GM18858 (cell line): Measurements from ENCODE around the gene RITA1.

Experiments used
- ATAC-seq: cut with Tn5 transposase; IDR thresholded peaks from one replicate; pipeline ENCODE4 v1.9.1; 2021; ENCODE audit not compliant: unreplicated experiment

RITA1 gene

DNA sequence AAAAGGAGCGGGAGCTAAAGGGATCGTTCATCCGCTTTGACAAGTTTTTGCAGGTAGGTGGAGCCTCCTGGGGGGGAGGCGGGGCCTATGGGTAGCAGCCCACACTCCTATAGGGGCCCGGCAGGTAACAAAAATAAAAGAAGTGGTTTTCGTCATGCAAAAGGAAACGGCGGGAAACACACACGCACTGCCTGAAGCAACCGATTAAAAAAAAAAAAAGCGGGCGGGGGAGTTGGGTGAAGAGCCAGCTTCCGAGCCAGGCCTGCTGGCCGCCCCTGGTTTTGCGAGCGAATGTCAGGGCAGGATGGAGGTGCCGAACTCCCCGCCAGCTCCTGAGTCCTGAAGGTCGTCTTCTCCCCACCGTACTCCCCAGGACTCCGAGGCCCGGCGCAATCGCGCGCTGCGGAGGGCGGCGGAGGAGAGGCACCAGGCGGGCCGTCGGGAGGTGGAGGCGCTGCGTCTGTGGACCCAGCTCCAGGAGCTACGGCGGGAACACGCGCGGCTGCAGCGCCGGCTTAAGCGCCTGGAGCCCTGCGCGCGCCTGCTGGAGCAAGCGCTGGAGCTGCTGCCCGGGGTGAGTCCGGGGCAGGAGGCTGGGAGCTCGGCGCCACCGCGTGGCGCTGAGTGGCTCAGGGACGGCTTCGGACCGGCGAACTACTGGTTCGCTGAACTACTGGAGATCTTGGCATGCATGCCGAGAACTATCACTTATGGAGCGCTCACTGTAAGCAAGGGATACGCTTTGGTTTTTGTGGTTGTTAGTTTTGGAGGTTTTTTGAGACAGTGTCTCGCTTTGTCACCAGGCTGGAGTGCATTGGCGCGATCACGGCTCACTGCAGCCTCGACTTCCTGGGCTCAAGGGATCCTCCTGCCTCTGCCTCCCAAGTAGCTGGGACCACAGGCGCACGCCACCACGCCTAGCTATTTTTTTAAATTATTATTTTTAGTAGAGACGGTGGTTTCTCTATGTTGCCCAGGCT lies 32.4 kb upstream of the RITA1 start:
- ATAC-seq = no peak

DNA sequence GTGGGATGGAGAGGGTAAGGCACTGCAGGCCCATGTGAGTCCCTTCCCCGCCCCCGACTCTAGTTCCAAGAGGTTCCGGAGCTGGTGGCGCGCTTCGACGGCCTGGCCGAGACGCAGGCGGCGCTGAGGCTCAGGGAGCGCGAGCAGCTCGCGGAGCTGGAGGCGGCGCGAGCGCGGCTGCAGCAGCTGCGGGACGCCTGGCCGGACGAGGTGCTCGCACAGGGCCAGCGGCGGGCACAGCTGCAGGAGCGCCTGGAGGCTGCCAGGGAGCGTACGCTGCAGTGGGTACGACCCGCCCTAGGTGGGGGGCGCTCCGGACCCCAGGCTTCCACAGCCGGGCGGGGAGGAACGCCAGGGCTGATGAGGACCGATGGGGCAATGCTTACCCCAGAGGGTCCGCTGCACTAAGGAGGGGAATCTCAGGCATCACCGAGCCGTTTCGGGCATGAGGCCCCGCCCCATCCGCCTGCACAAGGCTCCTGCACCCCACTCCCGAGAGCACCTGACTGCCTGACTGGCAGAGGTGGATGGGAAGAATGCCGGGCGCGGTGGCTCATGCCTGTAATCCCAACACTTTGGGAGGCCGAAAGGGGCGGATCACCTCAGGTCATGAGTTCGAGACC lies 31.1 kb upstream of the RITA1 start:
- no peak for ATAC-seq

DNA sequence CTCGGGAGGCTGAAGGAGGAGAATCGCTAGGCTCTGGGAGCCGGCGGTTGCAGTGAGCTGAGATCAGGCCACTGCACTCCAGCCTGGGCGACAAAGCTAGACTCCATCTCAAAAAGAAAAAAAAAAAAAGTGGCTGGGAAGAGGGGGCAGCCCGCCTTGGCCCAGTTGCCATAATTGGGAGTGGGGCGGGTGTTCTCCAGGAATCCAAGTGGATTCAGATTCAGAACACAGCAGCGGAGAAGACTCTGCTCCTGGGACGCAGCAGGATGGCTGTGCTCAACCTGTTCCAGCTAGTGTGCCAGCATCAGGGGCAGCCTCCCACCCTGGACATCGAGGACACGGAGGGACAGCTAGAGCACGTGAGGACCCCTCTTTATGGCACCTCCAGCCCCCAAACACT lies 30.5 kb upstream of the RITA1 start:
- ATAC-seq = no peak

DNA sequence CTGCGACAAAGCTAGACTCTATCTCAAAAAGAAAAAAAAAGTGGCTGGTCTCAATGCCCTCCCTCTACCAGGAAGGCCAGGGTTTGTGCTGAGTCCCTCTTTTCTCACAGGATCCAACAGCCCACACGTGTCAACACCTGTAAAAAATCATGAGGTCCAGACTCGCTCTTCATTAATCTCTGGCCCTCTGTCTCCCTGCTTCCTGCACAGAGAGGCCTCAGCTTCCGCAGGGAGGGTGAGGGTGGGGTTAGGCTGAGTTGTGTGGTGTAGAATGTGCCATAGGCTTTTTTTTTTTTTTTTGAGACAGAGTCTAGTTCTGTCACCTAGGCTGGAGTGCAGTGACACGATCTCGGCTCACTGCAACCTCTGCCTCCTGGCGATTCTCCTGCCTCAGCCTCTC lies 29.9 kb upstream of the RITA1 start:
- ATAC-seq = no peak

DNA sequence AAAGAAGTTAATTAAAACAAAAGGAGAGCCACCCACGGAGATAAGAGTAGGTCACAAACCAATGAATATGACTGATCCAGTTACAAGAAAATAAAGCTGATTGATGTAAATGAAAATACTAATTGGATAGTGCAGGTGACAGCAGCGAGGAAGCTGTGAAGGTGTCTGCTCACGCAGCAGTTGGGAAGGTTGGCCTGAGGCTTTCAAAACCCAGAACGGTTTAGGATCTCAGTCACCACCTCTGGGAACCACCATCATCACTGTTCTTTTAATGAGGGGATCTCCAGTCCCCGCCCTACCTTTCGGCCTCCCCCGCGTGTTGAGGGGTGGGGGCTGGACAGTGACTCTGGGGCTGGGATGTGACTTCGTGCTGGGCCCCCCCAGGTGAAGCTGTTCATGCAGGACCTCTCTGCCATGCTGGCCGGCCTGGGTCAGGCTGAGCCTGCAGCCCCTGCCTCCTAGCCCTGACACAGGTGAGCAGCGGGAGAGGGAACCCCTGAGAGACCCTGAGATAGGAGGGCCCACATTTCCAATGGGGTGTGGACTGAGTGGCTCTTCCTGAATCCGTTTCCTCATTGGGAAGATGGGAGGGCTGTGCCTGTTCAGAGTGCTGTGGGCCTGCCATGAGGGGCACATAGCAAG lies 28.2 kb upstream of the RITA1 start:
- no peak for ATAC-seq

DNA sequence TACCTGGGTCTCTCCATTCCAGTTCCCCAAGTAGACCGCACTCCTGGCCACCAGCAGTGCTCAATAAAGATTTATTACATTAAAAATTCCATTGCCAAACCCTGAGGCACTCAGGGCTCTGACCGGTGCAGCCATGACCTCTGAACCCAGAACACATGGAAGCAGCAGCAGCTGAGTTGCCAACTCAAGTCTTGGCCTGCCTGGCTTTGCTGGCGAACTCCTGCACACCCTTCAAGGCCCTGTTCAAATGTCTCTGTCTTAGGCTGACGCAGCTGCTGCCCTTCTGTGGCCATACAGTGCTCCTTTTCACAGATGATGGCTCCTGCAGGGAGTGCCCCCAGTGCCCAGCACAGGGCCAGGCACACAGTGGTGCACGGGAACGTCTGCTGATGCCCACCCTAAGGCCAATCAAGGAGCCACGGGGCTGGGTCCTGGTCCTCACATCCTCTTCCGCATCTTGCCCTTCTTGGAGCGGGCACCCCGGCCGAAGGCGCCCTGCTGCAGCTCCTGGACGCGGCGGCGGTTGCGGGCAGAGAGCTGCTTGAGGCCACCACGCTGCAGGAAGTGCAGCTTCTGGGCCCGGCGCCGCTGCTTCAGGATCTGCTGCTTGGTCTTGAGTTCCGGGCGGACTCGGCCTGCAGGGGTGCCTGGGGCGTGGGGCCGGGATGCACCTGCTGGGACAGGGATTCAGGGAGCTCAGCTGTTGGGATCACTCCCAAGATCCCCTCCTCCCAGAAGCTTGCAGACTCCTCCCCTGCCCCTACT lies 26.9 kb upstream of the RITA1 start:
- ATAC-seq = no peak

DNA sequence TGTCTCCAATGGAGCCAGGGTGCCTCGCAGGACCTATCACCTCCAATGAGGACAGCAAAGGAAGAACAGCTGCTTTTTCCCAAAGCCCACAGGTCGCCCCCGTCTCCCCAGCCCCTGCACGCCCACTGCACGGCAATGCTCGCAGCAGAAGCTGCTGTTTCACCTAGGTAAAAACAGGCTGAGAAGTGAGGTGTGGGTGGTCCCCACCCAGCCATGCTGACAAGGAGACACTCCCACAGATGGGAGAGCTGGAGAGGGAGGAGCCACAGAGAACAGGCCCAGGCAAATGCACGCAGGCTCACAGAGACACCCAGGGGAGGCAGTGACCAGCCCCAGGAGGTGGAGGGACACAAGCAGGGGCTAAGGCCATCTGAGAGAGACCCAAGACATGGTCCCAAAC lies 25.6 kb upstream of the RITA1 start:
- ATAC-seq = no peak

DNA sequence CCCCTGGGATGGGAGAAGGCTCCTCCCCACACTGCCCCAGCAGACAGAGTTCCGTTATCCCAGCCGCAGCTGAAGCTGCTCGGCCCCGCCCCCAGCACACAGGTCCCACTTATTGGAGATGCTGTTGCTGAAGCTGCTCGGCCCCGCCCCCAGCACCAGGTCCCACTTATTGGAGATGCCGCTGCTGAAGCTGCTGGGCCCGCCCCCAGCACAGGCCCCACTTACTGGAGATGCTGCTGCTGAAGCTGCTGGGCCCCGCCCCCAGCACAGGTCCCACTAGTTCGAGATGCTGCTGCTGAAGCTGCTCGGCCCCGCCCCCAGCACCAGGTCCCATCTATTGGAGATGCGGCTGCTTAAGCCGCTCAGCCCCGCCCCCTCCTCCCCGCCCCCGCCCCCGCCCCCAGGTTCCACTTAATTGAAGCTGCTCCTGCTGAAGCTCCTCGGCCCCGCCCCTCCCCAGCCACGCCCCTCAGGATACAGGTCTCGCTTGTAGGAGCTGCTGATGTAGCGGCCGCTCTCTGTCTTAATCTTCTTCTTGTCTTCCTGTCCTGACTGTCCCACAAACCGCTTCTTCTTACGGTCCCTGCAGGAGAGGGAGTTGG lies 24.0 kb upstream of the RITA1 start:
- ATAC-seq = no peak

DNA sequence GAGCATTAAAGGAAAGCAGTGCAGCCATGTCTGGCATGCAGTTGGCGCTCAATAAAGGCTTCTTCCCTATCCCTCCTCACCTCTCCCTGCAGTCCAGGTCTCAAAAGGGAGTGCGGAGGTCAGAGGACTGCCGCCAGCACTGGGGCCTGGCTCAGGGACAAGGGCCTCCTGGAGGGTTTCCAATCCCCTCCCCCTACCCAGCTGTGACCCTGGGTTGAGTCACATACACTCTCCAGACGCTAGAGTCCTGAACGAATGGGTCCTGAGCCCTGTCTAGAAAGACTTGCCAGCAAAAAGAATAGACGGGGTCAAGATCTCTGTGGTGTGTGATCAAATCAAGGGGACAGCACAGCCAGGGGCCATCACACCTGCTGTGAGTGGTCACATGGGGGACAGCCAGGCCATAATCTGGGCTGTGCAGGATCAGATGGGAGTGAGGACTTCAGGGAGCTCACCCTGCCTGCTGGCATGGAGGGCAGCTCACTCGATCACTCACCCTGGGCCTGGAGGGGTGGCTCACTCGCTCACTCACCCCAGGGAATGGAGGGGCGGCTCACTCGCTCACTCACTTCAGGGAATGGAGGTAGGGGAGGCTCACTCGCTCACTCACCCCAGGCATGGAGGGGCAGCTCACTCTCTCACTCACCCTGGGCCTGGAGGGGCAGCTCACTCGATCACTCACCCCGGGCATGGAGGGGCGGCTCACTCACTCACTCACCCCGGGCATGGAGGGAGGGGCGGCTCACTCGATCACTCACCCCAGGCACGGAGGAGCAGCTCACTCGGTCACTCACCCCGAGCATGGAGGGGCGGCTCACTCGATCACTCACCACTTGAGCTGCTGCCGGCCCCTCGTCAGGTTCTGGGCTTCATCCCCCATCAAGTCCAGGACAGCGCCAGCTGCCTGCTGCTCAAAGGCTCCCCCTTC lies 23.2 kb upstream of the RITA1 start:
- ATAC-seq = no peak

DNA sequence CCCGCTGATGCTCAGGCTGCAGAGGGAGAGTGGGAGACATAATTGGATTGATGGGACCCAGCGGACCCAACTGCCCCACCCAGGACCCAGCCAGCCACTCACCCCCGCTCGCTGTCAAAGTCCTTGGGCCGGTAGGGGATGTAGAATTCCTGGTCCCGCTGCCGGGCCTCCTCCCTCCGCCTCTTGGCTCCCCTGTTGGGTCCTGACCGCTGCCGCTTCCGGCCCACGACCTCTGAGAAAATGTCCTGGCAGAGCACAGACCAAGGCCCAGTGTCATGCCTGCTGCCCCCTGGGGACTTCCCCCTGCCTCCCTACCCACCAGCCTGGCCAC lies 22.5 kb upstream of the RITA1 start:
- no peak for ATAC-seq

DNA sequence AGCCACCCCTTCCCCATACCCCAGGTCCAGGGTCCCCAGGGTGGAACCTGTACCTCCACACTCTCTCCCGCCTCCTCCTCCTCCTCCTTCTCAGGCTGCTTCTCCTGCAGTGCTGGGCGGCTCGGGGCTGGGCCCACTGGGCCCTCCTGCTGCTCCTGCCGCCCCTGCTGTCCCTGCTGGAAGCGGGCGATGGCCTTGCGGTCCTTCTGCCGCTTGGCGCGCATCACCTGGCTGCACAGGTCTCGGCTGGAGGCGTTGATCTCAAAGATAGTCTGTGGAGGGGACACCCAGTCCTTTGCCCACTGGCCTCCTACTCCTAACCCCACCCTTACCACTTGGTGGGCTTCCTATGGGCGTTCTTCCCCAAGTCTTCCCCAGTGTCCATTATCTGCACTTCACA lies 21.5 kb upstream of the RITA1 start:
- no peak for ATAC-seq

DNA sequence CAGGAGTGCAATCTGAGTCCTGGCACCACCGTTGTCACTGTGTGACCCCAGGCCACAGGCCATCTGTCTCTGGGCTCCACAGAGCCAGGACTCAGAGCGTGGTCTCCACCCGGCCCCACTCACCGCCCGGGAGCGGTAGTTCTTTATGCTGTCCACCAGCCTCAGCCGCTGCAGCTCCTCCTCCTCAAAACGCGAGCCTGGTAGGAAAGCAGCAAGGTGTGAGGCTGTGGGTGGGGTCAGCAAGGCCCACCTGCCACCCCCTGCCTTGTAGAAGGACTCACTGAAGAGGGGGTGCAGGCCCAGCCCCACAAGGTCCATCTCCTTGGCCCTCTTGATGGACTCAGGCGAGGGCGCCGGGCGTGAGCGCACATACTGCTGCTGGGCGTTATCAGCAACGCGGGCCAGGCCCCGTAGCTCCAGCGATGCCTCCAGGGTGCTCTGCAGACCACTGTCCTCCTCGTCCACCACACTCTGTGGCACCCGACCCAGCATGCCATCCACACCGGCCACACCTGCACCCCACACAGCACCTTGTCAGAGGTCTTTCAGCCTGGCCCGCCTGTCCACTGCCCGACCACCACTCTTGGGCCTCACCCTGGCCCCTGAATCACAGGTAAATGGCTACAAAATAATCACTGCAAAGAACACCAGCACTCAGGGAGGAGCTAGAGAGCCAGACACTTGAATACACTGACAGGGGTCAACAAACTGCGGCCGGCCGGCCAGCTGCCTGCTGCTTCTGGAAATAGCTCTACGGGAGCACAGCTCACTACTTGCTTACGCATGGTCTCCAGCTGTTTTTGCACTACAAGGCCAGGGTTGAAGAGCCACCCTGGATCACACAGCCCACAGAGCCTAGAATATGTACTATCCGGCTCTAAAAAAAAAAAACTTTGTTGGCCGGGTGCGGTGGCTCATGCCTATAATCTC lies 19.7 kb upstream of the RITA1 start:
- ATAC-seq = no peak

DNA sequence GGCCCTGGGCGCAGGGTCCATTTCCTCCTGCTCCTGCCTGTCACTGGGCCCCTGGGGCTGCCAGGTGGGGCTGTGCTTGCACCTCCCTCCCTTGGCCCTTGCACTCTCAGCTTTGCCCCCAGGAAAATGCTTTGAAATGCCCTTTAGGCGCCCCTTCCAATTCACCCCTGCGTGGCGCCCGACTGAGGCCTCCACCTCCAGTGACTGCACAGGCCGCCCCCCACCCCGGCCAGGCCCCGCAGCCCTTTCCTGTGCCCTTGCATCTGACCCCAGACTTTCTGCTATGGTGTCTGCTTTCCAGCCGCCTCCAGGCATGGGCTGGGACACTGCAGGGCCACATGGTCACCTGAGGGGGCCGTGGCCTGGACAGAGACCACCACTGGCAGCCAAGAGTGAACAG lies 17.7 kb upstream of the RITA1 start:
- ATAC-seq = no peak

DNA sequence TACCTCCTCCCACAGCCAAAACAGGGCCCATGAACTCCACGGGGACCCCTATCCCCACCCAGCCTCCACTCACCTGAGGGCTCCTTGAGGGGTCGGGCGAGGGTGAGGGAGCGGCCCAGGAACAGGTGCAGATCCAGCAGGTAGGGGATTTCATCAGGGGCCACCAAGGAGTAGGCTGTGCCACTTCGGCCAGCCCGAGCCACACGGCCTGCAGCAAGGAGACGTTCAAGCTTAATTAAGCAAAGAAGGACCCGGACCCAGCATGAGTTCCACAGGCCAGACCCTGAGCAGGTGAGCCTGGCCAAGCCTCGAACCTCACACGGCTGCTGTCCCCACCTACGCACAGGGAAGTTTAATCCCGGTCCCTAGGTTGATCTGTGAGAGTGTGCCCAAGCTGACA lies 15.8 kb upstream of the RITA1 start:
- ATAC-seq = no peak

DNA sequence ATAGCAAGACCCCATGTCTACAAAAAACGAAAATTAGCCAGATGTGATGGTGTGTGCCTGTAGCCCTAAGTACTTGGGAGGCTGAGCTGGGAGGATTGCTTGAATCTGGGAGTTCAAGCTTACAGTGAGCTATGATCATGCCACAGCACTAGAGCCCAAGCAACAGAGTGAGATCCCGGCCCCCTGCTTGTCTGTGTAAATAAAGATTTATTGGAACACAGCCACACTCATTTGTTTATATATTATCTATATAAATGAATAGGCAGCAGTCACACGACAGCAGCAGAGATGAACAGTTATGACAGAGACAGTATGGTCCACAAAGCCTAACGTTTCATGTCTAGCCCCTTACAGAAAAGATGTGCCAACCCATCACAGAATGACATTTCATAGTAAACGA lies 15.1 kb upstream of the RITA1 start:
- ATAC-seq = no peak

DNA sequence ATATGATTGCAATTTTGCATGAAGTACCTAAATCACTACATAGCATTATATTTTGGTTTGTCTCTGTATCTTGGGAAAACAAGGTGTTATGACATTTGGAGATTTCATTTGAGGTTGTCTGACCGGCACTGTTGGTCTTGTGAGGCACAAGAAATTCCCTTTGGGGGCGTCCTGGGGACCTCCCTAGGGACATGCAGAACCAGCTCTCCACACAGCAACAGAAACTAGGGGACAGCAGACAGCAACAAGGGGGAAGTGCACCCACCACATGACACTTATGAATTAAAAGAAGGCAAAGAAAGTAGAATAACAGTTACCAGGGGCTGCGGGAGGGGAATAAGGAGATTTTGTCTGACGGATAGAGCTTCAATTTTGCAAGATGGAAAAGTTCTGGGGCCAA lies 14.6 kb upstream of the RITA1 start:
- ATAC-seq = no peak

DNA sequence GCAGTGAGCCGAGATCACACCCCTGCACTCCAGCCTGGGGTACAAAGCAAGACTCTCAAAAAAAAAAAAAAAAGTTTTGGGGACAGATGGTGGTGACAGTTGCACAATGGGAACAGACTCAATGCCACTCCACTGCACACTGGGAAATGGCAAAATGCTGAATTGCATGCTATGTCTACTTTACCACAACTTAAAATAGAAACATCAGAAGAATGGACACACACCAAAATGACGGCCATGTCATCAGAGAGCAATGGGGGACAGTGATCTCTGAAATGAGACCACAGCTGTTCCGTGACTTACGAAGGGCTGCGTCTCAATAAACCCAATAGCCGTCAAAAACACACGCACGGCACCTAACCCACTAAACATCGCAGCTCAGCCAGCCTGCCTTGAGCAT lies 14.0 kb upstream of the RITA1 start:
- no peak for ATAC-seq

DNA sequence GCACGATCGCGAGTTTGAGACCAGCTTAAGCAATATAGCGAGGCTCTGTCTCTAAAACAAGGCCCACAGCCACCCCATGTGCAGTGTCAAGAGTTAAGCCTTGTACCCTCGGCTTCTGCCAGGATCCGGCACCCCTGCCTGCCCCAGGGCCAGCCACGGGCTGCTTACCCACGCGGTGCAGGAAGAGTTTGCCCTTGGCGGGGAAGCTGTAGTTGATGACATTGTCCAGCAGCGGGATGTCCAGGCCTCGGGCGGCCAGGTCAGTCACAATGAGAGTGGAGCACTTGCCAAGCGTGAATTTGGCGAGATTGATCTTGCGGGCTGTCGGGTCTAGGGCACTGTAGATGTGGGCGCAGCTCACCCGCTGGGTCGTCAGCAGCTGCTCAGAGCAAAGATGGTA lies 13.3 kb upstream of the RITA1 start:
- no peak for ATAC-seq
